ENCODE data around the gene TYROBP.
A peak's percentile ranks its signal among the peaks of the same experiment; 100 is the strongest.

Gene TYROBP

DNA sequence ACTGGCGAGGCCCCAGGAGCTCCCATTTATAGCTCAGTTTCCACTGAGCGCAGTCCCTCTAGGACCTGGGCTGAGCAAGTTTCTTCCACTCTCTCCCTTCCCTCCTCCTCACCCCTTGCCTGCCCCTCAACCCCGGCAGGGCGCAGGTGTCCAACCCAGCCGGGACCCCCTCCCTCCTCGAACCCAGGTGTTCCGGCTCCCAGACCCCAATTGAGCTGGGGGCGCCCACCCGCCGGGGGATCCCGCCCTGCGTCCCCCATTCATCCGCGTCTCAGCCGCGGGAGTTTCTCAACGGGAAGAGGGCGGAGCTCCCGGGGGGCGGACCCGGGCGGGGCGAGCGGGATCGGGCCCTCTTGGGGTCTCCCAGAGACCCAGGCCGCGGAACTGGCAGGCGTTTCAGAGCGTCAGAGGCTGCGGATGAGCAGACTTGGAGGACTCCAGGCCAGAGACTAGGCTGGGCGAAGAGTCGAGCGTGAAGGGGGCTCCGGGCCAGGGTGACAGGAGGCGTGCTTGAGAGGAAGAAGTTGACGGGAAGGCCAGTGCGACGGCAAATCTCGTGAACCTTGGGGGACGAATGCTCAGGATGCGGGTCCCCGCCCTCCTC lies 51.4 kb downstream of the TYROBP start, which contains the start of gene KIRREL2:
KIRREL2 (plus strand) TSS at position 366 of the 604 bp plus-strand sequence; CDS start at position 575, 209 bp downstream.
- no peaks in the 10 kb centered on the region for H4K20me1 ChIP-seq (ENCODE audit: insufficient read depth, low read length)
- H2AFZ ChIP-seq (ENCODE audit: low read length) = 0 out of 2 replicates have a peak within 1 kb of the TSS, but pooled peaks have one; percentile 53
- TF ChIP-seq, protein P1, sequence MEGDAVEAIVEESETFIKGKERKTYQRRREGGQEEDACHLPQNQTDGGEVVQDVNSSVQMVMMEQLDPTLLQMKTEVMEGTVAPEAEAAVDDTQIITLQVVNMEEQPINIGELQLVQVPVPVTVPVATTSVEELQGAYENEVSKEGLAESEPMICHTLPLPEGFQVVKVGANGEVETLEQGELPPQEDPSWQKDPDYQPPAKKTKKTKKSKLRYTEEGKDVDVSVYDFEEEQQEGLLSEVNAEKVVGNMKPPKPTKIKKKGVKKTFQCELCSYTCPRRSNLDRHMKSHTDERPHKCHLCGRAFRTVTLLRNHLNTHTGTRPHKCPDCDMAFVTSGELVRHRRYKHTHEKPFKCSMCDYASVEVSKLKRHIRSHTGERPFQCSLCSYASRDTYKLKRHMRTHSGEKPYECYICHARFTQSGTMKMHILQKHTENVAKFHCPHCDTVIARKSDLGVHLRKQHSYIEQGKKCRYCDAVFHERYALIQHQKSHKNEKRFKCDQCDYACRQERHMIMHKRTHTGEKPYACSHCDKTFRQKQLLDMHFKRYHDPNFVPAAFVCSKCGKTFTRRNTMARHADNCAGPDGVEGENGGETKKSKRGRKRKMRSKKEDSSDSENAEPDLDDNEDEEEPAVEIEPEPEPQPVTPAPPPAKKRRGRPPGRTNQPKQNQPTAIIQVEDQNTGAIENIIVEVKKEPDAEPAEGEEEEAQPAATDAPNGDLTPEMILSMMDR (IDR thresholded peaks at IDR 0.05; ENCODE audit: low read length) = no peak
- TF ChIP-seq EZH2phosphoT487 (IDR thresholded peaks at IDR 0.05; ENCODE audit: low read length) (no peak), EZH2 (optimal IDR thresholded peaks at IDR 0.05; ENCODE audit: low read depth, low read length) (no peak)
- H3K4me3 ChIP-seq (ENCODE audit: low read length) = peak within 1 kb of the TSS; percentile 41; the same call in 1 of the 2 replicates
- H3K36me3 ChIP-seq (replicated peaks; ENCODE audit: insufficient read depth, low read length) = no peaks in the 10 kb centered on the region
- peak within 1 kb of the TSS; percentile 73 for H3K4me2 ChIP-seq (ENCODE audit: low read depth, low read length)
- H3K79me2 ChIP-seq (ENCODE audit: low read length) = no peaks in the 10 kb centered on the region
- DNase-seq = no peak
- H3K27ac ChIP-seq (ENCODE audit: low read length) = no peak within 1 kb of the TSS
- H3K27me3 ChIP-seq (replicated peaks; ENCODE audit: insufficient read depth, low read length) = peaks cover 98% of the 10 kb centered on the region
- H3F3A ChIP-seq (ENCODE audit: insufficient read depth, low read length) = no peaks in the 10 kb centered on the region
- H3K9me2 ChIP-seq (replicated peaks; ENCODE audit: insufficient read depth, low read length) = no peaks in the 10 kb centered on the region
- no peaks in the 10 kb centered on the region for H3K4me1 ChIP-seq (ENCODE audit: low read length)
- H3K9ac ChIP-seq (ENCODE audit: low read length) = no peak within 1 kb of the TSS
- no peaks in the 10 kb centered on the region for H3K9me3 ChIP-seq (replicated peaks; ENCODE audit: insufficient read depth, low read length)

Data from MM.1S (cell line).